Activated T-cell treated with anti-CD3 and anti-CD28 coated beads for 4 hours (primary cell): ENCODE data around the gene ABCG1.
A peak's percentile ranks its signal among the peaks of the same experiment; 100 is the strongest.

Source experiments
- DNase-seq: peaks from one replicate; pipeline ENCODE4 v3.0.0-alpha.2; 2020

Gene ABCG1

DNA sequence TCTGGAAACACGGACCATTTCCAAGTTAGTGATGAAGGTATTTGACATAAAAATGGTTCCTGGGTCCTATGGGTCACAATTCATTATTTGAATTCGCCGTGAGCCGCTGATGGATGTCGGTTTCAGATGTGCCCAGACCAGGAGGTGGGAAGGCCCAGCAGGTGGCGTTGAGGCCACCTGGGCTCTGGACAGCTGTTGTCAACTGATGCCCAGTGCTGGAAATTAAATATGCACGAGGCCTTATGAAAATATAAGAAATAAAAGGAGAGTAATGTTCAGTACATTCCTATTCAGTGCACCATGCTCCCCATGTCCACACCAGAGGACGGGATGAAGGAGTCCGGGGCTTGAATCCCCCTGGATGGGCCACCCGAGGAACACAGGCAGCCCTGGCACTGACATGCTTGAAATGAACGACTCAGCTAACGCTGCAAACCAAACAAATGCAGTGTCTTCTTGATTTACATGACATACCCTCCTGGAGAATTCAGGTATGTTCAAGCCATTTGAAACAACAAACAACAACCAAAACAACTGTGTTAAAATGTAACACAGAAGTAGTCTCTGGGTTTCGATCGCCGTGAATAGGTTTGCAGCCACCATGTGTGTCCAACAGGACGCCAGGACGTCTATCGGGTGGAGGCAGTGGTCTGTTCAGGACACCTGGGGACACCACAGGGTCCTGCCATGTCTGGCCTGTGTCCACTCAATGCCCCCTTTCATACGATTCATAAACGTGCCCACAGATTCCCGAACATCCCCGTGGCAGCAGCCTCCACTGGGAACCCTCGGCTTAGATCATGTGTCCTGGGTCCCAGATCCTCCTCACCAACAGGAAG, 90.2 kb downstream of the ABCG1 start:
- DNase-seq, result no peak

GRCh38 chr21:42309753-42310213, 90.8 kb downstream of the ABCG1 start:
- peak; percentile 61 for DNase-seq

DNA sequence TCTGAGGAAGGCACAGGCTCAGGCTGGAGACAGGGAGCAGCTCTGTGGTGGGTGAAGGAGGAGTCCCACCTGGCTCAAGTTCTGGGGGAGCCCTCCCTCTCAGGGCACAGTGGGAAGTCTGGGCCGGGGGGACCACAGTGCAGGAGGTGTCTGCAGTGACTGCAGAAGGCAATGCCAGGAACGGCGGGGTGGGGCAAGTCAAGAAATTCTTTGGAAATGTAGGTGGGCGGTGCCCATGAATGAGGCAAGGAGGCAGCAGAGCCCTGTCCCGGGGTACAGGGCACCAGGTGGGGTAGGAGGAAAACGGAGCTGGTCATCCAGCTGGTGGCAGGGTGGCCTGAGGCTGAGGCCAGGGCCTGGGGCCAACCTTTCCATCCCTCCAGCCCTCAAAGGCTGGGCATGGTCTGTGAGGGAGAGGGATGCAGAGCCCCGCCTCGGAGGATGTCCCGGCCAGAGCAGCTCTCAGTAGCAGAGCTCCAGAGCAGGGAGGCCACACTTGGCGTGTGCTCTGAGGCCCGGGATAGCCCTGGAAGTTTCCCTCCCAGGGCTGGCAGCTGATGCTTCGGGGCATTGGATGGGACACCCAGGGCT, 91.6 kb downstream of the ABCG1 start:
- no peak for DNase-seq

DNA sequence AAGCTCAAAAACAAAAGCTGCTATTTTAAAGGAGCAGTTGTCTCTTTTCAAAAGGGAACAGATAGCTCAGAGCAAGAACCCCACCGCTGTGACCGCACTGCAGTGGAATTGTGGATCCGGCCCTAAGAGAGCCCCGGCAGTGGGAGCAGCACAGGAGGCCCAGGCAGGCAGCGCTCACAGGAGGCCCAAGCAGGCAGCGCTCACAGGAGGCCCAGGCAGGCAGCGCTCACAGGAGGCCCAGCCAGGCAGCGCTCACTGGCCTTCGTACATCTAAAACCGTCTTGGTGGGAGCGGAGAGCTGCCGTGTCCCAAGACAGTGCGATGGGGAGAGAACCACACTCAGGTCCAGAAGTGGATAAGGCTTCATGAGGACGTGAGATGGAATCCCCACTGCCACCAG, 92.2 kb downstream of the ABCG1 start:
- no peak for DNase-seq

GRCh38 chr21:42311816-42312625, 93.1 kb downstream of the ABCG1 start:
- no peak for DNase-seq

DNA sequence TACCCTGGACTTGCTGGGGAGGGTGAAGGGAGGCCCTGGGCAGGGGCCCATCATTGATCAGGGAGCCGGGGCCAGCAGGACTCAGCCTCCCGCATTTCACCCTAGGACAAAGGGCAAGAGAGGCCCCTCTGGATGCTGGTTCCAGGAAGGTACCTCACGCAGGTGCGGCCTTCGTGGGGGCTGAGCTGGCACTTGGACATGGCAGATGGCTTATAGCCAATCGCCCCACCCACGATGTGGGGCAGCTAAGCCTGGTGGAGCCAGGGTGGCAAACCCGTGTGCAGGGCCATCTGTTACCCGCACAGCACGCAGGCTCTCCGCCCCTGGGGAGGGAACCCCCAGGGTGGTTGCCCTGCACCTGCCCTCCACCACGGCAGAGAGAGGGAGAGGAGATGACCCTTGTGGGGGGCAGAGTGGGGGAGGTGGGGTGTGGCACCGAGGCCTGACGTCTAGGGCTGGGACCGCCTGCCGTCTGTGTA, 93.7 kb downstream of the ABCG1 start:
- no peak for DNase-seq

- no peak for DNase-seq
Measured at GRCh38 chr21:42313501-42313969, 94.6 kb downstream of the ABCG1 start.

DNA sequence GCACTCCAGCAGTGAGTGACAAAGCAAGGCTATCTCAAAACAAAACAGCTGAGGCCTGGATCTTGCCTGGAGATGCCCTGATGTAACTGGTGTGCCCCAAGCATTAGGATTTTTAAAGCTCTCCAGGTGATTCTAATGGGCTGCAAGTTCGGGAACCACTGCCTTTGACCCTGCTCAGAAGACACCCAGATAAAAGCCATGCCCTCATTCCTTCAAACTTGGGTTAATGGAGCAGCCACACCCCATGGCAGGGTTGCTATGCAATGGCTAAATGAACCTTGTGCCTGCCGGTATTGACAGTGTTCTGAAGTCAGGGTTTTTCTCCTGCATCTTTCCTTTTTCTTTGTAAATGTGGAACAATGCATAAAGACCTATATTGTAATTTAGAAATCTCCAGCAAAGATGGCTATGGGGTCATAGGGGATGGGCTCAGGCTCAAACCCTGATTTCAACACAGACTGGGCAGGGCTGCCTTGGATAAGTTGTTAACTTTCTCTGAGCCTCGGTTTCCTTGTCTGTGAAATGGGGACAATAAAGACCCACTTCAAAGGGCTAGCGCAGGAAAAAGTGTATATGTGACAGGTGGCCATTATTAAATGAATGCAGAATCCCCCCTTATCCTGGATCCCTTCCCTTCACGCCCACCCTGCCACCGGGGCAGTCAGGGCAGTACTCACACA, 95.8 kb downstream of the ABCG1 start:
- no peak for DNase-seq

DNA sequence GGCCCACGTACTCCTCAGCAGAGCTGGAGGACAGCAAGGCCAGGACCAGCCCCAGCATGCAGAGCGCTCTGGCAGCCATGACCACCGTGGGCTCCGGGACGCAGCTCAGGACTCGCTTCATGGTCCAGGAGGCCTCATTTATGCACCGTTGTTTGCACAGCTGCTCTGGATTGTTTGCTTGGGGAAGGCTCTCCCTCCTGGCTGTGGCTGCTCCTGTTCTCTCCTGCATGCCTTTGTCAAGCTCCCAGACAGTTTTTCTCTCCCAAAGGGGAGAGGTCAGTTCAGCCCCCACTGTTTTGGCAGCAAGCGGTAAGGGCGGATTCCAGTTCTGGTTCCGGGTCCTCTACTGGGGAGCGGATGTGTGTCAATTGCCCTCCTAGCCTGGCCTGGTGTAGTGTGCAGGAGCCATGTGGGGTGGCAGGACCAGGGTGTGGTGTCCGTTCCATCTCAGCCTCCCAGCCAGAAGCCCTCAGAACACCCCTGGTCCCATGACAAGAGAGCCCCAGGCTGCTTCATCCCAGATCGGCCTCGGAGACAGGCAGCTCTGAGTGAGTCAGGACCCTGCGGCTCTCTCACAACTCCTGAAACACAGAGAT, 96.5 kb downstream of the ABCG1 start, which contains the start of gene TFF3:
TSS of gene TFF3 (minus strand) at position 114 of the 596 bp plus-strand sequence. CDS start at position 79, 35 bp downstream.
- no peak for DNase-seq

DNA sequence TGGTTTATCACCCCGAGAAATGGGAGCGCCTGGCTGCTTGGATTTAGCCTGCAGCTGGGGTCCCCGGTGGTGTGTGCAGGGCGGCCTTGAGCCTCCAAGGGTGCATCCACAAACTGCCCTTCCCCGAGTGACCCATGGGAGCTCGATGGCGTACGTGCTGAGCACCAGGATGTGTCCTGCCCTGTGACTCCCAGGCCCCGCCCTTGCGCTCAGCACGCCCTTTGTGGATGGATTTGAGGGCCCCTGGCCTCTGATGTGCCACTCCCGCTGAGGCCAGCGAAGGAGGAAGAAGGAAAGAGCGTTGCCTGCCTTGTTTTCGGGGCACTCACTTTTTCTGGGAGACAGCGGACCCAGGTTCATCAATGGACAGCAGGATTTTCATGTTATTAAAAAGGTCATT, 98.0 kb downstream of the ABCG1 start:
- no peak for DNase-seq

GRCh38 chr21:42317341-42317741, 98.4 kb downstream of the ABCG1 start:
- DNase-seq, result no peak

DNA sequence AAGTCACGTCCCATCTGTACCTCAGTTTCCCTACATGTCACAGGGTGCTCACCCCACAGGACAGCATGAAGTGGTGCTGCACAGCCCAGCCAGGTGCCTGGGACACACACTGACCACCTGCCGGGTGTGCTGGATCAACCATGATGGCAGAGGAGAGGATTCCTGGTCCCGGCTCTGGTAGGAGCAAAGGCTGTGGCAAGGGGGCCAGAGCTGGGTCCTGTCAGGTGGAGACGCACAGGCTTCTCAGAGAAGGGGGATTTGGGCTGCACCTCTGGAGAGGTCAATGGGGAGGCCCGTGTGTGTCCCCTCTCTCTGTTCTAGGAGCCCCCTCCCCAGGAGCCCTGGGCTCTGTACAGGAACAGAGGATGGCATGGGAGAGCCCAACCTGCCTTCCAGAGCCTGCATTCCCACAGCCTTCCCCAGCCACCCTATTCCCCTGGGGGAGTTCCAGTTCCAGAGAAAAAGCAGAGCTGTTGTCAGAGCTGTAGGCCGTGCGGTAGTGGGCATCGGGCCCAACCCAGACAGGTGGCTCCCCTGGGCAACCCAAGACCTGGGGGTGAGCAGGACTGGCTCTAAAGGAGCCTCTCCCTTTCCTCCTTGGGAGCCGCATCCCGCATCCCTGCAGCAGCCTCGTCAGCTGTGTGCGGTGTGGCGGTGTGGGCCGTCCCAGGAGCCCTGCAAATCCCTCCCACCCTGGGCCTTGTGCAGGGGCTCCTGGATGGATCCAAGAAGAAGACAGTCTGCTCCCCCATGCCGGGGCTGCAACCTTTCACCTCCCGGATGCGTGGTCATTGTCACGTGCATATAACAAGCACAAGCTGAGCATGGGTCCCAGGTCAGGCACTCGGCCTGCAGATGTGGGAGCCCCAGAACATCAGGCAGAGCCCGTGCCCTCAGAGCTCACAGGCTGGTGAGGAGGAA, 99.1 kb downstream of the ABCG1 start:
- no peak for DNase-seq

DNA sequence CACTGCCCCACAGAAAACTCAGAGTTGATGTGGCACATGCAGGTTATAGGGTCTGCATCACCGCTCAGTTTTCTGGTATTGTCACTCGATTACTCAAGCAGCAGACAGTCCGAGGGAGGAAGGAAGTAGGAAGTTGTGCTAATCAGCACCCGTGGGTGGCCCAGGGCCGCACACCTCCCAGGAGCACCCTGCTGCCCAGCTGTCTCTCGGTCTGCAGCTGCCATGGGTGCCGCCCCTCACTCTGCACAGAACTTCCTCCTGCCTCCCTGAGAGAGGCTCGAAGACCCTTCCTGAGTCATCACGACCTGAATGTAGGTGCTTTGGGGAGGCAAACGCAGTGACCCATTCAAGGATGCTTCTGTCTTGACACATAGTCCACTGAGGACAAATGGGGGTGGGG, 100.4 kb downstream of the ABCG1 start:
- DNase-seq, result no peak

- DNase-seq, result no peak
Measured at GRCh38 chr21:42319851-42320572, 101.1 kb downstream of the ABCG1 start.

GRCh38 chr21:42320791-42321190, 101.9 kb downstream of the ABCG1 start:
- DNase-seq, result no peak

DNA sequence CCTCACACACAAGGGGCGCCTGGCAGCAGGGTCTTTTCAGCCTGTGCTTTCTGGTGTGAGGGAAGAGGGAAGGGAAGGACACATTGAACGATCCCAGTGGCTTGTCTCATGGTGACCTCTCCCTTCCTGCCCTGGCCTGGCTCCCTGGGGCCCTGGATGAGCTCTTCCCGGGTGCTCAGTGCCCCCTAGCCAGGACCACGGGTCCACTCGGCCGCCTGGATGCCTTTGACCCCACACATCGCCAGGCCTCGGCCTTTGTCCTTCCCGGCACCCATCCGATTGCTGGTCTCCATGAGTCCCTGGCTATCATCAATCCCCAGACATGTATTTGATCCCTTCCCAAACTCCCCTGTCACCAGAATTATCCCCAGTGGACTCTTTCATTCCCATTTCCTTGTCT, 102.3 kb downstream of the ABCG1 start:
- DNase-seq, result no peak

GRCh38 chr21:42321845-42322244, 102.9 kb downstream of the ABCG1 start:
- DNase-seq, result no peak

- DNase-seq, result no peak
Measured at GRCh38 chr21:42324896-42325295, 106.0 kb downstream of the ABCG1 start.

- DNase-seq, result no peak
Measured at GRCh38 chr21:42330380-42331371, 111.7 kb downstream of the ABCG1 start.
